ENCODE measurements around the gene ENO4. TPM values are rescaled to one million over a fixed set of nuclear protein-coding genes. Genes with fewer than 3 reads are reported as not detected.
A peak's percentile ranks its signal among the peaks of the same experiment; 100 is the strongest.

Gene ENO4
- polyA plus RNA-seq, 3 donors, result not detected

DNA sequence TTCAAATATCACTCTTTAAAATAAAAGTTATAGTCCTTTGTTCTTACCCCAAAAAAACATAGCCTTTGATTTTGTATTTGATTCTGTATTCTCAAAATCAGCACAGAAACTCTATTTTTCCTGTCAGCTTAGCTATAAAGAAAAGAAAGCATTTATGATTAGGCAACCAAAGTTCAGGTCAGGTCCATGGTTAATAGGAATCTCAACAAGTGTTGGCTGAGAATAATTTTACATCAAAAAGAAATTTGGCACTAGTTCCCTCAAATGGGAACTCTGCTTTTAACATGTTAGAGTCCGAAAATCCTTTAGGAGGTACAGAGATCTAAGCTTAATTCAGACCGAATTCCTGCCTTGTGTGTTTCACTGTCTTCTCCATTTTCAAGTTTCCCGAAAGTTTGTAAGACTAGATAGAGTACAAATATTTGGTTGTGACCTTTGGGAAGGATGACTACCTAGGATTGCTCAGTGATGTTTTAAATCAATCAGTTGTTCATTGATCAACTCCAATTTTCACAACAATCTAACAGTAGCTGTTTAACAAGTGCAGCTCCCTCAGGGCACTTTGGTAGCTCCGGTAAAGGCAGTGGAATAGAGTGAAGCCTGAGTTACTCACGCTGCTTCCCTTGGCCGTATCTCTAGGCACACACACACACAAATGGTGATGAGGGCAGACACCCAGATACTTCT, 8.8 kb upstream of the ENO4 start:
- Mint-ChIP-seq H3K27ac (no peak overlapping the region), H3K4me3 (no peak overlapping the region), H3K4me1 (peaks cover 4% of the 10 kb centered on the region), H3K9me3 (no peaks in the 10 kb centered on the region), H3K27me3 (ENCODE audit: low read depth in 3 of 3) (peaks cover 3 to 11% (median 10%) of the 10 kb centered on the region in 3 donors), H3K36me3 (no peaks in the 10 kb centered on the region)
- no peak for TF ChIP-seq CTCF (IDR thresholded peaks at IDR 0.05)
- intact Hi-C loops (cut with micrococcal nuclease), result no loop called here
- no peaks in the 10 kb centered on the region for H3K79me2 ChIP-seq (ENCODE audit: insufficient read depth, low read length)
- no peaks in the 10 kb centered on the region for H3K36me3 ChIP-seq (replicated peaks in 1 of 2; ENCODE audit: control insufficient read depth in 1 of 2, insufficient read depth in 2 of 2, low read length in 2 of 2)
- H3K4me2 ChIP-seq (replicated peaks; ENCODE audit: extremely low read depth, low read length, poor library complexity, severe bottlenecking), result no peak overlapping the region
- WGBS (ENCODE audit: insufficient coverage), result 94% methylated on average over 2 of the region's 6 CpGs
- H3K27ac ChIP-seq (ENCODE audit: low read depth in 1 of 2, low read length in 2 of 2), result no peak overlapping the region
- no peaks in the 10 kb centered on the region for H4K20me1 ChIP-seq (ENCODE audit: insufficient read depth, low read length)
- no peak overlapping the region for H2AFZ ChIP-seq (ENCODE audit: insufficient read depth, low read depth, low read length, poor library complexity, severe bottlenecking)
- no peak overlapping the region for H3K4me3 ChIP-seq (replicated peaks in 1 of 3; ENCODE audit: low read depth in 2 of 3, low read length in 3 of 3)
- H3K4me1 ChIP-seq (ENCODE audit: control insufficient read depth in 1 of 2, insufficient read depth in 2 of 2, low read length in 2 of 2), result no peaks in the 10 kb centered on the region
- no peak overlapping the region for H3K9ac ChIP-seq (ENCODE audit: insufficient read depth, low read length, poor library complexity, severe bottlenecking)
- H3K27me3 ChIP-seq (ENCODE audit: control insufficient read depth in 2 of 2, insufficient read depth in 2 of 2, low read length in 2 of 2), result peaks cover 0 to 9% of the 10 kb centered on the region in 2 donors
- no peak for DNase-seq
- H3K9me3 ChIP-seq (replicated peaks in 1 of 2; ENCODE audit: control insufficient read depth in 1 of 2, insufficient read depth in 1 of 2, low read length in 2 of 2), result no peaks in the 10 kb centered on the region

DNA sequence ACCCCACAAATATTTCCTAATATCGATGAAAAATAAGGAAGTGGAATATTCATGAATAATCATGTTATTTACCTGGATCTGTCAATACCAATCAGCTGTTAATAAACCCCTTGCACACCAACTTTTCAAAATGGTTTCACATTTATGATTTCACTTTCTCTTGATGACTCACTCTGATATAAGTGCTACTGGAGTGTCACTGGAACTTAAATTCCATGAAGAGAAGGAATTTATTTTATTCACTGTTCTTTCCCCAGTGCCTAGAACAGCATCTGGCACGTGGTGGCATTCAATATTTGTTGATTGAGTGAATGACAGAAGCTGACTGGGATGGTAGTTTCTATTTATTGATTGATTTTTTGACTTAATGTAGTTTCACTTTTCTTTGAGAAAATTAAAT, 3.5 kb upstream of the ENO4 start:
- TF ChIP-seq CTCF (IDR thresholded peaks at IDR 0.05), result no peak
- WGBS (ENCODE audit: insufficient coverage), result no CpG with 5 or more reads among the region's 2 CpGs
- Histone ChIP-seq H3K4me2 (replicated peaks; ENCODE audit: extremely low read depth, low read length, poor library complexity, severe bottlenecking) (no peak overlapping the region), H3K4me1 (ENCODE audit: control insufficient read depth in 1 of 2, insufficient read depth in 2 of 2, low read length in 2 of 2) (peaks cover 14 to 17% of the 10 kb centered on the region in 2 donors), H3K9ac (ENCODE audit: insufficient read depth, low read length, poor library complexity, severe bottlenecking) (no peak overlapping the region), H2AFZ (ENCODE audit: insufficient read depth, low read depth, low read length, poor library complexity, severe bottlenecking) (no peak overlapping the region), H3K27ac (ENCODE audit: low read depth in 1 of 2, low read length in 2 of 2) (no peak overlapping the region), H3K79me2 (ENCODE audit: insufficient read depth, low read length) (no peaks in the 10 kb centered on the region), H4K20me1 (ENCODE audit: insufficient read depth, low read length) (no peaks in the 10 kb centered on the region), H3K36me3 (replicated peaks in 1 of 2; ENCODE audit: control insufficient read depth in 1 of 2, insufficient read depth in 2 of 2, low read length in 2 of 2) (no peaks in the 10 kb centered on the region), H3K4me3 (replicated peaks in 1 of 3; ENCODE audit: low read depth in 2 of 3, low read length in 3 of 3) (no peak overlapping the region), H3K27me3 (ENCODE audit: control insufficient read depth in 2 of 2, insufficient read depth in 2 of 2, low read length in 2 of 2) (peaks cover 39 to 43% of the 10 kb centered on the region in 2 donors), H3K9me3 (replicated peaks in 1 of 2; ENCODE audit: control insufficient read depth in 1 of 2, insufficient read depth in 1 of 2, low read length in 2 of 2) (peaks cover 0 to 6% of the 10 kb centered on the region in 2 donors)
- Mint-ChIP-seq H3K27me3 (ENCODE audit: low read depth in 3 of 3) (peaks cover 44 to 50% (median 49%) of the 10 kb centered on the region in 3 donors), H3K4me3 (no peak overlapping the region), H3K36me3 (no peaks in the 10 kb centered on the region), H3K9me3 (peaks cover 0 to 3% (median 2%) of the 10 kb centered on the region in 7 donors), H3K4me1 (peaks cover 24% of the 10 kb centered on the region), H3K27ac (peak overlapping the region in 1 of 7 donors; percentile 6)
- intact Hi-C loops (cut with micrococcal nuclease), result no loop called here
- no peak for DNase-seq
